HEK293 (cell line): ENCODE measurements around the gene SPRY4.

Source experiments
- CTCF ChIA-PET: fragments of 350-600 bp; formaldehyde crosslinking; extraction: SDS; loops from one replicate; lab custom pipeline; 2021; ENCODE audit warnings: antibody characterized with exemption; lab: Yijun Ruan, JAX
- POLR2A ChIA-PET: fragments of 300-600 bp; formaldehyde crosslinking; extraction: SDS; loops from one replicate; lab custom pipeline; 2020; ENCODE audit warnings: antibody characterized with exemption, inconsistent platforms; lab: Yijun Ruan, JAX
- H3K27ac ChIP-seq: fragments of 200-500 bp; sonication (Bioruptor generic); 2 replicates; pipeline ENCODE4 v1.5.1; 2014; ENCODE audit warnings: low read depth, low read length, control low read depth, inconsistent platforms; ENCODE audit errors: extremely low read depth
- H3K36me3 ChIP-seq, 2 experiments: fragments of 200-500 bp in 1 of 2; sonication (Bioruptor generic) in 1 of 2; 1 replicate in 1 of 2; 2 replicates in 1 of 2; pipeline ENCODE4 v1.5.1; 2014 to 2017; ENCODE audit warnings: inconsistent platforms in 2 of 2, low read length in 2 of 2; ENCODE audit not compliant: control insufficient read depth in 2 of 2, insufficient read depth in 1 of 2
- H3K4me1 ChIP-seq: fragments of 200-500 bp; sonication (Bioruptor generic); 2 replicates; pipeline ENCODE4 v1.5.1; 2014; ENCODE audit warnings: mild to moderate bottlenecking, low read length, inconsistent platforms; ENCODE audit not compliant: control insufficient read depth, insufficient read depth
- H3K4me3 ChIP-seq: 2 replicates; pipeline ENCODE4 v1.5.1; 2011; ENCODE audit warnings: low read depth, mild to moderate bottlenecking, control low read depth, low read length, moderate library complexity
- H3K9me3 ChIP-seq: fragments of 200-500 bp; sonication (Bioruptor generic); 2 replicates; pipeline ENCODE4 v1.5.1; 2014; ENCODE audit warnings: low read depth, low read length, inconsistent platforms; ENCODE audit not compliant: control insufficient read depth, insufficient read depth
- ELK4 ChIP-seq: IDR thresholded peaks from 2 replicates; pipeline ENCODE4 v1.6.1; 2011; ENCODE audit warnings: mild to moderate bottlenecking, low read depth, low read length, borderline replicate concordance
- GLIS2 ChIP-seq: fragments of 450-650 bp; formaldehyde crosslinking; IDR thresholded peaks from 2 replicates; pipeline ENCODE4 v1.5.1; 2016; ENCODE audit warnings: missing biosample characterization, missing genetic modification characterization
- KLF9 ChIP-seq: fragments of 450-650 bp; formaldehyde crosslinking; IDR thresholded peaks from 2 replicates; pipeline ENCODE4 v1.5.1; 2016; ENCODE audit warnings: missing biosample characterization, missing genetic modification characterization, low read depth
- OSR2 ChIP-seq: fragments of 450-650 bp; formaldehyde crosslinking; IDR thresholded peaks from 2 replicates; pipeline ENCODE4 v1.5.1; 2016; ENCODE audit warnings: missing biosample characterization, missing genetic modification characterization
- PATZ1 ChIP-seq: fragments of 450-650 bp; formaldehyde crosslinking; IDR thresholded peaks from 2 replicates; pipeline ENCODE4 v1.5.1; 2016; ENCODE audit warnings: missing biosample characterization, missing genetic modification characterization
- PRDM1 ChIP-seq: fragments of 450-650 bp; formaldehyde crosslinking; IDR thresholded peaks from 2 replicates; pipeline ENCODE4; 2016; ENCODE audit warnings: missing biosample characterization, missing genetic modification characterization
- ZBTB8A ChIP-seq: fragments of 450-650 bp; formaldehyde crosslinking; IDR thresholded peaks from 2 replicates; pipeline ENCODE4 v1.5.1; 2016; ENCODE audit warnings: missing biosample characterization, missing genetic modification characterization
- ZFP69B ChIP-seq: fragments of 450-650 bp; formaldehyde crosslinking; IDR thresholded peaks from 2 replicates; pipeline ENCODE4 v1.5.1; 2016; ENCODE audit warnings: missing biosample characterization, missing genetic modification characterization
- ZNF121 ChIP-seq: fragments of 450-650 bp; formaldehyde crosslinking; IDR thresholded peaks from 2 replicates; pipeline ENCODE4 v1.5.1; 2016; ENCODE audit warnings: missing biosample characterization, missing genetic modification characterization
- ZNF133 ChIP-seq: fragments of 450-650 bp; formaldehyde crosslinking; IDR thresholded peaks from 2 replicates; pipeline ENCODE4 v1.5.1; 2016; ENCODE audit warnings: missing biosample characterization, missing genetic modification characterization
- ZNF280C ChIP-seq: fragments of 450-650 bp; formaldehyde crosslinking; IDR thresholded peaks from 2 replicates; pipeline ENCODE4 v1.5.1; 2016; ENCODE audit warnings: missing biosample characterization, missing genetic modification characterization
- ZNF302 ChIP-seq: fragments of 450-650 bp; formaldehyde crosslinking; IDR thresholded peaks from 2 replicates; pipeline ENCODE4 v1.5.1; 2016; ENCODE audit warnings: missing biosample characterization, missing genetic modification characterization, low read depth
- ZNF341 ChIP-seq: fragments of 450-650 bp; formaldehyde crosslinking; IDR thresholded peaks from 2 replicates; pipeline ENCODE4; 2016; ENCODE audit warnings: low read depth, missing biosample characterization, missing genetic modification characterization
- ZNF350 ChIP-seq: fragments of 450-650 bp; formaldehyde crosslinking; IDR thresholded peaks from 2 replicates; pipeline ENCODE4 v1.5.0; 2017; ENCODE audit warnings: missing biosample characterization, mild to moderate bottlenecking, missing genetic modification characterization
- ZNF473 ChIP-seq: fragments of 450-650 bp; formaldehyde crosslinking; IDR thresholded peaks from 2 replicates; pipeline ENCODE4 v1.5.1; 2017; ENCODE audit warnings: missing biosample characterization, missing genetic modification characterization
- ZNF48 ChIP-seq: fragments of 450-650 bp; formaldehyde crosslinking; IDR thresholded peaks from 2 replicates; pipeline ENCODE4 v1.5.1; 2016; ENCODE audit warnings: missing biosample characterization, missing genetic modification characterization
- ZNF513 ChIP-seq: fragments of 450-650 bp; IDR thresholded peaks from 2 replicates; pipeline ENCODE4 v1.5.1; 2018; ENCODE audit warnings: missing biosample characterization, missing genetic modification characterization
- ZNF561 ChIP-seq: fragments of 450-650 bp; IDR thresholded peaks from 2 replicates; pipeline ENCODE4 v1.5.1; 2018; ENCODE audit warnings: missing biosample characterization, missing genetic modification characterization, borderline replicate concordance
- ZNF660 ChIP-seq: fragments of 450-650 bp; IDR thresholded peaks from 2 replicates; pipeline ENCODE4 v1.5.1; 2018; ENCODE audit warnings: missing biosample characterization, mild to moderate bottlenecking, missing genetic modification characterization
- ZNF692 ChIP-seq: fragments of 450-650 bp; formaldehyde crosslinking; IDR thresholded peaks from 2 replicates; pipeline ENCODE4 v1.5.1; 2016; ENCODE audit warnings: missing biosample characterization, missing genetic modification characterization
- ZSCAN16 ChIP-seq: fragments of 450-650 bp; formaldehyde crosslinking; IDR thresholded peaks from 2 replicates; pipeline ENCODE4 v1.5.1; 2016; ENCODE audit warnings: missing biosample characterization, missing genetic modification characterization
- ZSCAN4 ChIP-seq: fragments of 450-650 bp; formaldehyde crosslinking; IDR thresholded peaks from 2 replicates; pipeline ENCODE4 v1.5.1; 2017; ENCODE audit warnings: missing biosample characterization, missing genetic modification characterization

The SPRY4 gene

GRCh38 chr5:142305211-142305610, 19.6 kb downstream of the SPRY4 start:
- no peak overlapping the region for H3K4me3 ChIP-seq
- no peaks in the 10 kb centered on the region; a peak in 1 of 3 replicates for H3K36me3 ChIP-seq
- ChIA-PET POLR2A (no interaction called here), CTCF (no interaction called here)
- TF ChIP-seq KLF9 (tag by site-specific recombination) (no peak), ZNF121 (tag by site-specific recombination) (peak; percentile 54; the same call in 1 of the 2 replicates)
- H3K4me1 ChIP-seq, result peaks cover 8% of the 10 kb centered on the region
- no peaks in the 10 kb centered on the region for H3K9me3 ChIP-seq
- no peak overlapping the region for H3K27ac ChIP-seq

GRCh38 chr5:142304013-142304701, 20.7 kb downstream of the SPRY4 start:
- POLR2A ChIA-PET, result no interaction called here
- H3K27ac ChIP-seq, result no peak overlapping the region; the same call in 1 of the 2 replicates
- CTCF ChIA-PET, result interaction anchor here (0.6 kb wide), 1 partner anchor 474 kb away, joined by 3 read pairs; no protein-coding TSS in a partner anchor
- no peaks in the 10 kb centered on the region for H3K9me3 ChIP-seq
- no peak overlapping the region for H3K4me3 ChIP-seq
- H3K36me3 ChIP-seq, result no peaks in the 10 kb centered on the region
- H3K4me1 ChIP-seq, result peaks cover 8% of the 10 kb centered on the region
- no peak for TF ChIP-seq PRDM1 (tag by site-specific recombination)
- no peak for TF ChIP-seq ZNF350
- peak; percentile 49; the same call in 1 of the 2 replicates for TF ChIP-seq ZBTB8A (tag by site-specific recombination)
- peak; percentile 87 for TF ChIP-seq ZFP69B
- TF ChIP-seq OSR2 (tag by site-specific recombination), result peak; percentile 51
- TF ChIP-seq ZNF692 (tag by site-specific recombination), result peak; percentile 94
- TF ChIP-seq ZNF341 (tag by site-specific recombination), result 0 out of 2 replicates have a peak, but pooled peaks have one; percentile 26
- TF ChIP-seq, all 188 proteins: peak for 5

GRCh38 chr5:142303565-142303964, 21.3 kb downstream of the SPRY4 start:
- Histone ChIP-seq H3K36me3 (no peaks in the 10 kb centered on the region), H3K4me3 (no peak overlapping the region), H3K4me1 (peaks cover 8% of the 10 kb centered on the region), H3K27ac (no peak overlapping the region; the same call in 1 of the 2 replicates), H3K9me3 (no peaks in the 10 kb centered on the region)
- CTCF ChIA-PET, result interaction anchor here (0.6 kb wide), 1 partner anchor 360 kb away, joined by 3 read pairs; no protein-coding TSS in a partner anchor
- POLR2A ChIA-PET, result no interaction called here
- TF ChIP-seq ZNF561 (tag by site-specific recombination), result no peak
- TF ChIP-seq GLIS2, result no peak
- no peak for TF ChIP-seq ELK4
- TF ChIP-seq ZNF48, result no peak
- TF ChIP-seq ZNF133 (tag by site-specific recombination), result no peak
- TF ChIP-seq ZNF513, result no peak
- no peak for TF ChIP-seq ZNF302 (tag by site-specific recombination)
- TF ChIP-seq ZNF660 (tag by site-specific recombination), result no peak
- TF ChIP-seq PATZ1, result no peak
- no peak for TF ChIP-seq ZSCAN4 (tag by site-specific recombination)
- TF ChIP-seq ZSCAN16 (tag by site-specific recombination), result no peak
- no peak for TF ChIP-seq ZNF473
- TF ChIP-seq ZNF280C (tag by site-specific recombination), result no peak
